Natural killer cell (primary cell): Measurements from ENCODE around the gene TMPRSS5. TPM values are rescaled to one million over a fixed set of nuclear protein-coding genes. Genes with fewer than 3 reads are reported as not detected.

Source experiments
- ATAC-seq, 3 donors: fragments of 150-1000 bp in 2 of 3; fragments of 200-7000 bp in 1 of 3; cut with Tn5 transposase; 1 replicate in 1 of 3; 2 replicates in 2 of 3; pipeline ENCODE4 v1.10.0; 2021; ENCODE audit warnings: mild to moderate bottlenecking in 2 of 3, moderate library complexity in 2 of 3
- DNase-seq, 2 donors: peaks; one replicate each; pipeline versions ENCODE4 v3.0.0 to v3.0.0-alpha.2; 2013 to 2021; ENCODE audit warnings: mixed read lengths in 1 of 2
- H3K27ac ChIP-seq: one replicate; pipeline ENCODE4 v1.5.1; 2013; ENCODE audit warnings: mild to moderate bottlenecking, low read length
- H3K27me3 ChIP-seq: one replicate; pipeline ENCODE4 v1.6.1; 2013; ENCODE audit warnings: low read length; ENCODE audit not compliant: control insufficient read depth, insufficient read depth
- H3K36me3 ChIP-seq: one replicate; pipeline ENCODE4 v1.6.1; 2013; ENCODE audit warnings: low read length; ENCODE audit not compliant: control insufficient read depth, insufficient read depth
- H3K4me1 ChIP-seq: one replicate; pipeline ENCODE4 v1.6.1; 2013; ENCODE audit warnings: low read length; ENCODE audit not compliant: control insufficient read depth, insufficient read depth
- H3K4me3 ChIP-seq: one replicate; pipeline ENCODE4 v1.5.1; 2013; ENCODE audit warnings: low read length
- H3K9me3 ChIP-seq: one replicate; pipeline ENCODE4 v1.6.1; 2013; ENCODE audit warnings: low read length; ENCODE audit not compliant: control insufficient read depth, insufficient read depth
- H3K27ac Mint-ChIP-seq, 2 donors: one replicate each; pipeline ENCODE4 v1.8.0; 2022; ENCODE audit warnings: mild to moderate bottlenecking in 2 of 2, mixed read lengths in 2 of 2, moderate library complexity in 1 of 2
- H3K27me3 Mint-ChIP-seq, 2 donors: one replicate each; pipeline ENCODE4 v1.8.0; 2022; ENCODE audit warnings: low read depth in 2 of 2, mixed read lengths in 2 of 2
- H3K36me3 Mint-ChIP-seq: one replicate; pipeline ENCODE4 v1.8.0; 2022; ENCODE audit warnings: mixed read lengths
- H3K4me1 Mint-ChIP-seq, 2 donors: one replicate each; pipeline ENCODE4 v1.8.0; 2022; ENCODE audit warnings: mixed read lengths in 2 of 2
- H3K4me3 Mint-ChIP-seq: one replicate; pipeline ENCODE4 v1.8.0; 2022; ENCODE audit warnings: mild to moderate bottlenecking, moderate library complexity, mixed read lengths
- H3K9me3 Mint-ChIP-seq, 2 donors: one replicate each; pipeline ENCODE4 v1.8.0; 2022; ENCODE audit warnings: mixed read lengths in 2 of 2
- WGBS: methylation state at CpG from one replicate; pipeline ENCODE4 v1.1.7; 2013; ENCODE audit warnings: missing lambda C conversion rate; ENCODE audit not compliant: insufficient coverage; 5-methylcytosine and 5-hydroxymethylcytosine counted together
- intact Hi-C: fragments of 100-400 bp; cut with micrococcal nuclease; formaldehyde crosslinking; loops from one replicate; pipeline ENCODE4 v1.14.2; 2022
- total RNA-seq, 4 donors: library from RNA; stranded (reverse); fragments of 120-200 nt in 1 of 4; gene quantifications; one replicate each; pipeline versions ENCODE4 v1.2.3 to v1.2.4, GENCODE V29; 2013 to 2022
- TF ChIP-seq, protein P1 (sequence below): fragments of 200-600 bp; IDR thresholded peaks from one replicate; pipeline ENCODE4 v1.8.0; 2022; ENCODE audit warnings: antibody characterized with exemption

The TMPRSS5 gene
- total RNA-seq, 3 donors from 2014 or later (not counting 1 experiment from before 2014, with no cell fraction given) = 0.60 to 2.2 (median 1.1) TPM

DNA sequence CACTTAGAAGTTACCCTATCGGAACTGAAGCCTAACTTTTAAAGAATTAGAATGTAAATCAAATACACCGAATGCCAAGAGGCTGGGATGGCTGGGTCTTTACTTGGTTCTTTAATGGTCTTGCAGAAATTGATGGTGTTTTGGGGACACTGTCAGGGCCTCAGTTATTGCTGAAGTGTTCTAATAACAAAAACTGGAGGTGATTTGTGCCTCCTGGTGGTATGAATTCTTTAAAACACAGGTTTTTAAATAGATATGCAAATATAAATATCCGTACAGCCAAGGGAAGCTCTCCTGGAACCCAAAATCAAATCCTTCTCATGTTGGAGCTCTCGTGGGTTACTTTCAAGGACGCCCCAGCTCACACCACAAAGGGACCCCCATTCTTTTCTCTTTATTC lies 19.3 kb upstream of the TMPRSS5 start:
- Mint-ChIP-seq H3K9me3 (no peaks in the 10 kb centered on the region), H3K36me3 (no peaks in the 10 kb centered on the region), H3K4me3 (no peak overlapping the region), H3K27ac (no peak overlapping the region), H3K27me3 (no peaks in the 10 kb centered on the region), H3K4me1 (no peaks in the 10 kb centered on the region)
- Histone ChIP-seq H3K9me3 (no peaks in the 10 kb centered on the region), H3K4me1 (no peaks in the 10 kb centered on the region), H3K27me3 (no peaks in the 10 kb centered on the region), H3K27ac (no peak overlapping the region), H3K4me3 (no peak overlapping the region), H3K36me3 (no peaks in the 10 kb centered on the region)
- DNase-seq = no peak
- ATAC-seq = no peak
- intact Hi-C loops = no loop called here
- TF ChIP-seq, protein P1, sequence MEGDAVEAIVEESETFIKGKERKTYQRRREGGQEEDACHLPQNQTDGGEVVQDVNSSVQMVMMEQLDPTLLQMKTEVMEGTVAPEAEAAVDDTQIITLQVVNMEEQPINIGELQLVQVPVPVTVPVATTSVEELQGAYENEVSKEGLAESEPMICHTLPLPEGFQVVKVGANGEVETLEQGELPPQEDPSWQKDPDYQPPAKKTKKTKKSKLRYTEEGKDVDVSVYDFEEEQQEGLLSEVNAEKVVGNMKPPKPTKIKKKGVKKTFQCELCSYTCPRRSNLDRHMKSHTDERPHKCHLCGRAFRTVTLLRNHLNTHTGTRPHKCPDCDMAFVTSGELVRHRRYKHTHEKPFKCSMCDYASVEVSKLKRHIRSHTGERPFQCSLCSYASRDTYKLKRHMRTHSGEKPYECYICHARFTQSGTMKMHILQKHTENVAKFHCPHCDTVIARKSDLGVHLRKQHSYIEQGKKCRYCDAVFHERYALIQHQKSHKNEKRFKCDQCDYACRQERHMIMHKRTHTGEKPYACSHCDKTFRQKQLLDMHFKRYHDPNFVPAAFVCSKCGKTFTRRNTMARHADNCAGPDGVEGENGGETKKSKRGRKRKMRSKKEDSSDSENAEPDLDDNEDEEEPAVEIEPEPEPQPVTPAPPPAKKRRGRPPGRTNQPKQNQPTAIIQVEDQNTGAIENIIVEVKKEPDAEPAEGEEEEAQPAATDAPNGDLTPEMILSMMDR = no peak
- 93% methylated on average over 5 of the region's 5 CpGs for WGBS

DNA sequence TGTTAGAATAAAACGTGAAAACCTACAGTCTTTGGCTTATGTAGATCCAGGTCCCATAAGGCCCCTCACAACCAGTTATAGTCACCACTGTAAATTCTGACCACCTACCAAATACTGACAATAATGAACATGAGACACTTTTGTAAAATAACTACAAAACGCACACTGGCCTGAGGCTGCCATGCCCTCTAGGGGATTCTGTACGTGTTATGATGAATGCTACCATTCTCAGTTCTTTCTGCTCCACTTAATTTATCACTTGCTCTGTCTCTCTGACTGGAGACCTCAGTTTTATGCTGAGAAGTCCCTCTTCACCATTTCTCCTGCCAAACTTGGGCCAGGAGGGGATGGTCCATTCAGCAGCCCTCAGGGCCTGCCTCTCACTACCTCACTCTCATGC lies 18.7 kb upstream of the TMPRSS5 start:
- WGBS = 96% methylated on average over 3 of the region's 3 CpGs
- no peak for ATAC-seq
- Histone ChIP-seq H3K4me1 (no peaks in the 10 kb centered on the region), H3K27me3 (no peaks in the 10 kb centered on the region), H3K27ac (no peak overlapping the region), H3K36me3 (no peaks in the 10 kb centered on the region), H3K4me3 (no peak overlapping the region), H3K9me3 (no peaks in the 10 kb centered on the region)
- H3K36me3 Mint-ChIP-seq = no peaks in the 10 kb centered on the region
- no peaks in the 10 kb centered on the region for H3K4me1 Mint-ChIP-seq
- H3K27ac Mint-ChIP-seq = no peak overlapping the region
- H3K9me3 Mint-ChIP-seq = no peaks in the 10 kb centered on the region
- no peak overlapping the region for H3K4me3 Mint-ChIP-seq
- intact Hi-C loops = no loop called here
- H3K27me3 Mint-ChIP-seq = no peaks in the 10 kb centered on the region
- TF ChIP-seq, protein P1 = no peak
- no peak for DNase-seq

DNA sequence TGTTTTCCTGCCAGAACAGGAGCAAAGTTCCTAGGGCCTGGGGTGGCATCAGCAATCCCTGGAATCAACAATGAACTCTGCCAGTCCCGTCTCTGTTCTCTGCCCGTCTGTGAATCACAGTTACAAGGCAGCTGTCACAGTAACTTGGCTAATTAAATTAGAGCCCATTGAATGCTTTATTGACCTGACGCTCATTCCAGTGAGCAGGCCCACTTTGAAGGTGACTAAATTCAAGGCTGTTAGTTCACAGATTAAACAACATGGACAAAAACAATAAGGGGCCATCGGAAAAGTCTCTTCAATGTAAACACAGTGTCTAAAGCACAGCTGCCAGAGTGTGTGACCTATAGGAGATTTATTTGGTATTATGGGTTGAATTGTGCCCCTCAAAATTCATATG lies 17.7 kb upstream of the TMPRSS5 start:
- TF ChIP-seq, protein P1 = no peak
- H3K36me3 ChIP-seq = no peaks in the 10 kb centered on the region
- WGBS = 94% methylated on average over 4 of the region's 4 CpGs
- no peaks in the 10 kb centered on the region for H3K27me3 ChIP-seq
- intact Hi-C loops = no loop called here
- H3K27ac Mint-ChIP-seq = no peak overlapping the region
- no peaks in the 10 kb centered on the region for H3K4me1 ChIP-seq
- DNase-seq (no peak), ATAC-seq (no peak)
- no peaks in the 10 kb centered on the region for H3K9me3 ChIP-seq
- no peaks in the 10 kb centered on the region for H3K9me3 Mint-ChIP-seq
- no peak overlapping the region for H3K4me3 ChIP-seq
- H3K27me3 Mint-ChIP-seq = no peaks in the 10 kb centered on the region
- no peaks in the 10 kb centered on the region for H3K36me3 Mint-ChIP-seq
- no peak overlapping the region for H3K4me3 Mint-ChIP-seq
- H3K4me1 Mint-ChIP-seq = no peaks in the 10 kb centered on the region
- no peak overlapping the region for H3K27ac ChIP-seq

DNA sequence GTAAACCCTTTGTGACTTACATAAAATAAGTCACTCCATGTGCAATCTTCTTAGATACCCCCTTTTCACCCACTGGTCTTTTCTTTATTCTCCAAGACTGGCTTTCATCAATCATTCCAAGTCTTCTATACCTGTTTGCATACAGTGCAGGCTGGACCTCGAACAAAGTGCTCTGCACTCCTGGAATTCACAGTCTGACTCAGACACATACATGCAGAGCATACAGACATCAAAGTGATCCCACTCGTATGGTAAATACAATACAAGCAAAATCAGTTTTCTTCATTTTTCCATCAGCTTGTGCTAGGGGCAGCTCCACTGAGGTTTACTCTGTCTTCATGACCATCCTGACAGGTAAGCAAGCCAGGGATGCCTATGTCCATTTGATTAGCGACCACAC lies 16.8 kb upstream of the TMPRSS5 start:
- WGBS = 84% methylated on average over 3 of the region's 3 CpGs
- H3K27me3 ChIP-seq = no peaks in the 10 kb centered on the region
- no peaks in the 10 kb centered on the region for H3K9me3 ChIP-seq
- Mint-ChIP-seq H3K9me3 (no peaks in the 10 kb centered on the region), H3K4me3 (no peak overlapping the region), H3K4me1 (no peaks in the 10 kb centered on the region), H3K36me3 (no peaks in the 10 kb centered on the region), H3K27me3 (no peaks in the 10 kb centered on the region), H3K27ac (no peak overlapping the region)
- TF ChIP-seq, protein P1 = no peak
- DNase-seq = no peak
- intact Hi-C loops = no loop called here
- no peak for ATAC-seq
- H3K27ac ChIP-seq = no peak overlapping the region
- H3K36me3 ChIP-seq = no peaks in the 10 kb centered on the region
- no peak overlapping the region for H3K4me3 ChIP-seq
- H3K4me1 ChIP-seq = no peaks in the 10 kb centered on the region
